GM23338 (cell line): Measurements from ENCODE around the gene GAREM1.

Source experiments
- CREB1 ChIP-seq: fragments of 250-450 bp; sonication (Bioruptor Pico); IDR thresholded peaks from 2 replicates; pipeline ENCODE4 v1.5.0; 2020; ENCODE audit warnings: low read depth, mild to moderate bottlenecking, moderate library complexity
- EZH2 ChIP-seq: fragments of 200-600 bp; sonication (generic); IDR thresholded peaks from one replicate; pipeline ENCODE4 v1.8.0; 2017; ENCODE audit warnings: antibody characterized with exemption, mild to moderate bottlenecking, low read depth; ENCODE audit not compliant: unreplicated experiment
- EZH2phosphoT487 ChIP-seq: fragments of 200-600 bp; sonication (generic); IDR thresholded peaks from one replicate; pipeline ENCODE4 v1.8.1; 2018; ENCODE audit warnings: antibody characterized with exemption; ENCODE audit not compliant: unreplicated experiment
- JUNB ChIP-seq: IDR thresholded peaks from one replicate; pipeline ENCODE4 v1.6.1; 2016; ENCODE audit warnings: antibody characterized with exemption; ENCODE audit not compliant: unreplicated experiment
- POLR2AphosphoS5 ChIP-seq: IDR thresholded peaks from 2 replicates; pipeline ENCODE4 v1.6.1; 2016; ENCODE audit warnings: antibody characterized with exemption, low read depth
- ZNF331 ChIP-seq: fragments of 250-450 bp; sonication (Bioruptor Pico); IDR thresholded peaks from 2 replicates; pipeline ENCODE4 v1.5.0; 2020; ENCODE audit warnings: low read depth, mild to moderate bottlenecking, moderate library complexity
- TF ChIP-seq, protein P1 (sequence below), 2 experiments: fragments of 200-600 bp in 1 of 2; sonication (generic) in 1 of 2; conservative IDR thresholded peaks; 2 replicates each; pipeline versions ENCODE4 v1.5.1 to v1.6.1; 2016 to 2017; ENCODE audit warnings: antibody characterized with exemption in 2 of 2, low read depth in 2 of 2, mild to moderate bottlenecking in 2 of 2, moderate library complexity in 1 of 2
- TF ChIP-seq, protein P2 (sequence below): IDR thresholded peaks from one replicate; pipeline ENCODE4 v1.6.1; 2018; ENCODE audit warnings: antibody characterized with exemption; ENCODE audit not compliant: unreplicated experiment
- TF ChIP-seq, protein P3 (sequence below): IDR thresholded peaks from 2 replicates; pipeline ENCODE4 v1.6.1; 2016; ENCODE audit warnings: antibody characterized with exemption
- TF ChIP-seq, protein P4 (sequence below): fragments of 250-450 bp; sonication (Bioruptor Pico); IDR thresholded peaks from 2 replicates; pipeline ENCODE4 v1.5.0; 2020; ENCODE audit warnings: mild to moderate bottlenecking, moderate library complexity

DNA sequence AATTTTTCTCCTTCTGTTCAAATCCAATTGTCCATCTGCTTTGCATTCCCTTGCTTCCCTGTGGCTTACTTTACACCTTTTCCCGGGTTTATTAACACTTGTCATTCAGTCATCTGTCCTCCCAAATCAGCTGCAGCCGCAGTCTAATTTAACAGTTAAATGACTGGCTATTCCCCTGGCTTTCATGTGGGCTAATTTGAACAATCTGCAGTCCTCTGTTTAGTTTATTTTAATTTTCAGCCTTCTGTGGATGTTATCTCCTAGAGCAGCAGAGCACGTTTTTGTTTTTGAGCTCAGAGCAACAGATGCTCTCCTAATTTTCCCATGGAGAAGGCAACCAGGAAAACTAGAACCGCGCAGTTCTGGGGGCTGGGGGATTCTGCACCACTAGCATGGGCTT lies 225.8 kb downstream of the GAREM1 start:
- TF ChIP-seq, protein P1, sequence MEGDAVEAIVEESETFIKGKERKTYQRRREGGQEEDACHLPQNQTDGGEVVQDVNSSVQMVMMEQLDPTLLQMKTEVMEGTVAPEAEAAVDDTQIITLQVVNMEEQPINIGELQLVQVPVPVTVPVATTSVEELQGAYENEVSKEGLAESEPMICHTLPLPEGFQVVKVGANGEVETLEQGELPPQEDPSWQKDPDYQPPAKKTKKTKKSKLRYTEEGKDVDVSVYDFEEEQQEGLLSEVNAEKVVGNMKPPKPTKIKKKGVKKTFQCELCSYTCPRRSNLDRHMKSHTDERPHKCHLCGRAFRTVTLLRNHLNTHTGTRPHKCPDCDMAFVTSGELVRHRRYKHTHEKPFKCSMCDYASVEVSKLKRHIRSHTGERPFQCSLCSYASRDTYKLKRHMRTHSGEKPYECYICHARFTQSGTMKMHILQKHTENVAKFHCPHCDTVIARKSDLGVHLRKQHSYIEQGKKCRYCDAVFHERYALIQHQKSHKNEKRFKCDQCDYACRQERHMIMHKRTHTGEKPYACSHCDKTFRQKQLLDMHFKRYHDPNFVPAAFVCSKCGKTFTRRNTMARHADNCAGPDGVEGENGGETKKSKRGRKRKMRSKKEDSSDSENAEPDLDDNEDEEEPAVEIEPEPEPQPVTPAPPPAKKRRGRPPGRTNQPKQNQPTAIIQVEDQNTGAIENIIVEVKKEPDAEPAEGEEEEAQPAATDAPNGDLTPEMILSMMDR (conservative IDR thresholded peaks at IDR 0.05; ENCODE audit: low read depth in 2 of 2) = no peak
- TF ChIP-seq POLR2AphosphoS5 (no peak), EZH2 (no peak), JUNB (no peak), EZH2phosphoT487 (no peak), CREB1 (CRISPR knock-in tag) (no peak), ZNF331 (CRISPR knock-in tag) (no peak)
- TF ChIP-seq, protein P2, sequence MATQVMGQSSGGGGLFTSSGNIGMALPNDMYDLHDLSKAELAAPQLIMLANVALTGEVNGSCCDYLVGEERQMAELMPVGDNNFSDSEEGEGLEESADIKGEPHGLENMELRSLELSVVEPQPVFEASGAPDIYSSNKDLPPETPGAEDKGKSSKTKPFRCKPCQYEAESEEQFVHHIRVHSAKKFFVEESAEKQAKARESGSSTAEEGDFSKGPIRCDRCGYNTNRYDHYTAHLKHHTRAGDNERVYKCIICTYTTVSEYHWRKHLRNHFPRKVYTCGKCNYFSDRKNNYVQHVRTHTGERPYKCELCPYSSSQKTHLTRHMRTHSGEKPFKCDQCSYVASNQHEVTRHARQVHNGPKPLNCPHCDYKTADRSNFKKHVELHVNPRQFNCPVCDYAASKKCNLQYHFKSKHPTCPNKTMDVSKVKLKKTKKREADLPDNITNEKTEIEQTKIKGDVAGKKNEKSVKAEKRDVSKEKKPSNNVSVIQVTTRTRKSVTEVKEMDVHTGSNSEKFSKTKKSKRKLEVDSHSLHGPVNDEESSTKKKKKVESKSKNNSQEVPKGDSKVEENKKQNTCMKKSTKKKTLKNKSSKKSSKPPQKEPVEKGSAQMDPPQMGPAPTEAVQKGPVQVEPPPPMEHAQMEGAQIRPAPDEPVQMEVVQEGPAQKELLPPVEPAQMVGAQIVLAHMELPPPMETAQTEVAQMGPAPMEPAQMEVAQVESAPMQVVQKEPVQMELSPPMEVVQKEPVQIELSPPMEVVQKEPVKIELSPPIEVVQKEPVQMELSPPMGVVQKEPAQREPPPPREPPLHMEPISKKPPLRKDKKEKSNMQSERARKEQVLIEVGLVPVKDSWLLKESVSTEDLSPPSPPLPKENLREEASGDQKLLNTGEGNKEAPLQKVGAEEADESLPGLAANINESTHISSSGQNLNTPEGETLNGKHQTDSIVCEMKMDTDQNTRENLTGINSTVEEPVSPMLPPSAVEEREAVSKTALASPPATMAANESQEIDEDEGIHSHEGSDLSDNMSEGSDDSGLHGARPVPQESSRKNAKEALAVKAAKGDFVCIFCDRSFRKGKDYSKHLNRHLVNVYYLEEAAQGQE = no peak
- TF ChIP-seq, protein P3, sequence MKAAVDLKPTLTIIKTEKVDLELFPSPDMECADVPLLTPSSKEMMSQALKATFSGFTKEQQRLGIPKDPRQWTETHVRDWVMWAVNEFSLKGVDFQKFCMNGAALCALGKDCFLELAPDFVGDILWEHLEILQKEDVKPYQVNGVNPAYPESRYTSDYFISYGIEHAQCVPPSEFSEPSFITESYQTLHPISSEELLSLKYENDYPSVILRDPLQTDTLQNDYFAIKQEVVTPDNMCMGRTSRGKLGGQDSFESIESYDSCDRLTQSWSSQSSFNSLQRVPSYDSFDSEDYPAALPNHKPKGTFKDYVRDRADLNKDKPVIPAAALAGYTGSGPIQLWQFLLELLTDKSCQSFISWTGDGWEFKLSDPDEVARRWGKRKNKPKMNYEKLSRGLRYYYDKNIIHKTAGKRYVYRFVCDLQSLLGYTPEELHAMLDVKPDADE = no peak
- TF ChIP-seq, protein P4, sequence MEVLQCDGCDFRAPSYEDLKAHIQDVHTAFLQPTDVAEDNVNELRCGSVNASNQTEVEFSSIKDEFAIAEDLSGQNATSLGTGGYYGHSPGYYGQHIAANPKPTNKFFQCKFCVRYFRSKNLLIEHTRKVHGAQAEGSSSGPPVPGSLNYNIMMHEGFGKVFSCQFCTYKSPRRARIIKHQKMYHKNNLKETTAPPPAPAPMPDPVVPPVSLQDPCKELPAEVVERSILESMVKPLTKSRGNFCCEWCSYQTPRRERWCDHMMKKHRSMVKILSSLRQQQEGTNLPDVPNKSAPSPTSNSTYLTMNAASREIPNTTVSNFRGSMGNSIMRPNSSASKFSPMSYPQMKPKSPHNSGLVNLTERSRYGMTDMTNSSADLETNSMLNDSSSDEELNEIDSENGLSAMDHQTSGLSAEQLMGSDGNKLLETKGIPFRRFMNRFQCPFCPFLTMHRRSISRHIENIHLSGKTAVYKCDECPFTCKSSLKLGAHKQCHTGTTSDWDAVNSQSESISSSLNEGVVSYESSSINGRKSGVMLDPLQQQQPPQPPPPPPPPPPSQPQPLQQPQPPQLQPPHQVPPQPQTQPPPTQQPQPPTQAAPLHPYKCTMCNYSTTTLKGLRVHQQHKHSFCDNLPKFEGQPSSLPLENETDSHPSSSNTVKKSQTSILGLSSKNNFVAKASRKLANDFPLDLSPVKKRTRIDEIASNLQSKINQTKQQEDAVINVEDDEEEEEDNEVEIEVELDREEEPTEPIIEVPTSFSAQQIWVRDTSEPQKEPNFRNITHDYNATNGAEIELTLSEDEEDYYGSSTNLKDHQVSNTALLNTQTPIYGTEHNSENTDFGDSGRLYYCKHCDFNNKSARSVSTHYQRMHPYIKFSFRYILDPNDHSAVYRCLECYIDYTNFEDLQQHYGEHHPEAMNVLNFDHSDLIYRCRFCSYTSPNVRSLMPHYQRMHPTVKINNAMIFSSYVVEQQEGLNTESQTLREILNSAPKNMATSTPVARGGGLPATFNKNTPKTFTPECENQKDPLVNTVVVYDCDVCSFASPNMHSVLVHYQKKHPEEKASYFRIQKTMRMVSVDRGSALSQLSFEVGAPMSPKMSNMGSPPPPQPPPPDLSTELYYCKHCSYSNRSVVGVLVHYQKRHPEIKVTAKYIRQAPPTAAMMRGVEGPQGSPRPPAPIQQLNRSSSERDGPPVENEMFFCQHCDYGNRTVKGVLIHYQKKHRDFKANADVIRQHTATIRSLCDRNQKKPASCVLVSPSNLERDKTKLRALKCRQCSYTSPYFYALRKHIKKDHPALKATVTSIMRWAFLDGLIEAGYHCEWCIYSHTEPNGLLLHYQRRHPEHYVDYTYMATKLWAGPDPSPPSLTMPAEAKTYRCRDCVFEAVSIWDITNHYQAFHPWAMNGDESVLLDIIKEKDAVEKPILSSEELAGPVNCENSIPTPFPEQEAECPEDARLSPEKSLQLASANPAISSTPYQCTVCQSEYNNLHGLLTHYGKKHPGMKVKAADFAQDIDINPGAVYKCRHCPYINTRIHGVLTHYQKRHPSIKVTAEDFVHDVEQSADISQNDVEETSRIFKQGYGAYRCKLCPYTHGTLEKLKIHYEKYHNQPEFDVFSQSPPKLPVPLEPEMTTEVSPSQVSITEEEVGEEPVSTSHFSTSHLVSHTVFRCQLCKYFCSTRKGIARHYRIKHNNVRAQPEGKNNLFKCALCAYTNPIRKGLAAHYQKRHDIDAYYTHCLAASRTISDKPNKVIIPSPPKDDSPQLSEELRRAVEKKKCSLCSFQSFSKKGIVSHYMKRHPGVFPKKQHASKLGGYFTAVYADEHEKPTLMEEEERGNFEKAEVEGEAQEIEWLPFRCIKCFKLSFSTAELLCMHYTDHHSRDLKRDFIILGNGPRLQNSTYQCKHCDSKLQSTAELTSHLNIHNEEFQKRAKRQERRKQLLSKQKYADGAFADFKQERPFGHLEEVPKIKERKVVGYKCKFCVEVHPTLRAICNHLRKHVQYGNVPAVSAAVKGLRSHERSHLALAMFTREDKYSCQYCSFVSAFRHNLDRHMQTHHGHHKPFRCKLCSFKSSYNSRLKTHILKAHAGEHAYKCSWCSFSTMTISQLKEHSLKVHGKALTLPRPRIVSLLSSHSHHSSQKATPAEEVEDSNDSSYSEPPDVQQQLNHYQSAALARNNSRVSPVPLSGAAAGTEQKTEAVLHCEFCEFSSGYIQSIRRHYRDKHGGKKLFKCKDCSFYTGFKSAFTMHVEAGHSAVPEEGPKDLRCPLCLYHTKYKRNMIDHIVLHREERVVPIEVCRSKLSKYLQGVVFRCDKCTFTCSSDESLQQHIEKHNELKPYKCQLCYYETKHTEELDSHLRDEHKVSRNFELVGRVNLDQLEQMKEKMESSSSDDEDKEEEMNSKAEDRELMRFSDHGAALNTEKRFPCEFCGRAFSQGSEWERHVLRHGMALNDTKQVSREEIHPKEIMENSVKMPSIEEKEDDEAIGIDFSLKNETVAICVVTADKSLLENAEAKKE (CRISPR knock-in tag) = no peak
